ENCODE results near the gene TENT4A. TPM values are rescaled to one million over a fixed set of nuclear protein-coding genes. Genes with fewer than 3 reads are reported as not detected.

TENT4A gene
- total and polyA plus RNA-seq, 2 of the 13 experiments (the other 11 are each of a cell fraction or from before 2014, with no cell fraction given) = 6.3 to 13.3 TPM

DNA sequence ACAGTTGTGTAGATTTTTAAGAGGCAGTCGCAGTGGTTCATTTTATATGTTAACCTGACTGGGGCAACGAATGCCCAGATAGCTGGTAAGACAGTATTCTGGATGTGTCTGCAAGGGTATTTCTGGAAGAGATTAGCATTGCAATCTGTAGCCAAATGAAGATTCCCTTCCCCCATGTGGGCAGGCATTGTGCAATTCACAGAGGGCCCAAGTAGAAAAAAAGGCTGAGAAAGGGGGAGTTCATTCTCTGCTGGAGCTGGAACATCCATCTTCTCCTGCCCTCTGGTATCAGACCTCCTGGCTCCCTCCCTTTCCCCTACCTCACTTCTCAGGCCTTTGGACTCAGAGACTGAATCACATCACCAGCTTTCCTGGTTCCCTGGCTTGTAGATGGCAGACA, 70.6 kb downstream of the TENT4A start:
- Histone ChIP-seq H3K4me2 (ENCODE audit: low read depth, low read length) (no peak overlapping the region), H2AFZ (ENCODE audit: low read length) (no peak overlapping the region), H3K4me3 (replicated peaks in 1 of 3; ENCODE audit: insufficient read depth in 1 of 3, low read depth in 2 of 3, low read length in 3 of 3) (no peak overlapping the region), H3K9me3 (ENCODE audit: low read length) (no peaks in the 10 kb centered on the region), H3K27ac (ENCODE audit: extremely low read length, insufficient read depth, low read length) (no peak overlapping the region), H3K27me3 (ENCODE audit: control insufficient read depth in 1 of 2, insufficient read depth in 2 of 2, low read length in 2 of 2) (no peaks in the 10 kb centered on the region; a peak in 1 of 5 replicates), H3K79me2 (ENCODE audit: insufficient read depth, low read length) (no peaks in the 10 kb centered on the region), H4K20me1 (ENCODE audit: insufficient read depth, low read length) (no peaks in the 10 kb centered on the region), H3K4me1 (ENCODE audit: insufficient read depth, low read length) (no peaks in the 10 kb centered on the region), H3K36me3 (replicated peaks in 1 of 2; ENCODE audit: control insufficient read depth in 1 of 2, insufficient read depth in 2 of 2, low read length in 2 of 2) (no peaks in the 10 kb centered on the region), H3K9ac (ENCODE audit: insufficient read depth, low read depth, low read length) (no peak overlapping the region)
- DNase-seq (ENCODE audit: low spot score) (no peak), ATAC-seq (no peak), FAIRE-seq (no peak)
- 48% methylated on average over 2 of the region's 2 CpGs for WGBS (ENCODE audit: low lambda C conversion rate)
- in situ Hi-C loops (cut with HindIII; ENCODE audit: extremely low pct_ligation_motif_present, low pct_unique_long_range_greater_than_20kb) (no loop called here), intact Hi-C loops (cut with micrococcal nuclease; ENCODE audit: unreplicated experiment) (no loop called here)
- TF ChIP-seq ARNT2 (CRISPR knock-in tag; IDR thresholded peaks at IDR 0.05; ENCODE audit: low read depth) (no peak), CEBPB (IDR thresholded peaks at IDR 0.05; ENCODE audit: borderline replicate concordance, low read depth, low read length) (0 out of 2 replicates have a peak, but pooled peaks have one; percentile 40), MBNL3 (CRISPR knock-in tag; conservative IDR thresholded peaks at IDR 0.05) (no peak)
- no TSS peak for BruUV-seq (replicated peaks)
- ChIA-PET POLR2A (no interaction called here), CTCF (ENCODE audit: low intra/inter-chr PET ratio, low total read pairs) (no interaction called here)

DNA sequence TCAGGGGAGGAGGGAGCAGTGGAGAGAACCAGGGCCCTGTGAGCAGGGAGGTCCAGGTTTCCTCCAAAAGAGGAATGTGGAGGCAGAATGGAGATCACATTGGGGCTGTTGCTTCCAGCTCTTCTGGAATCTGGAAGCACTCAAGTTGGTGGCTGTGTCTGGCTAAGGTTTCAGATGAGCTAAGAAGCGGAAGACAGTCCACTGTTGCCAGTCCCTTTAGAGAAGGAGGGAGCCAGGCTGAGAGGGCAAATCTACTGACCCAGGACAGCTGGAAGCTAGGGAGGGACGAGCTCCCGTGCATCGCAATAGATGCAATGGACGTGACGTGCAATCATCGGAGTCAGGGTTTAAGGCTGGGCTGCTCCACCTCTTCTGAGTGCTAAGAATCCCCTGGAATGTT, 71.2 kb downstream of the TENT4A start:
- ChIA-PET POLR2A (no interaction called here), CTCF (ENCODE audit: low intra/inter-chr PET ratio, low total read pairs) (no interaction called here)
- FAIRE-seq = no peak
- TF ChIP-seq ZNF772 (CRISPR knock-in tag; IDR thresholded peaks at IDR 0.05) (no peak), FOXM1 (CRISPR knock-in tag; IDR thresholded peaks at IDR 0.05) (no peak), ZNF180 (CRISPR knock-in tag; IDR thresholded peaks at IDR 0.05; ENCODE audit: borderline replicate concordance, low read depth) (no peak), POLR2AphosphoS5 (IDR thresholded peaks at IDR 0.05; ENCODE audit: low read depth, low read length) (no peak), CREB3 (CRISPR knock-in tag; IDR thresholded peaks at IDR 0.05) (no peak), ZNF768 (CRISPR knock-in tag; IDR thresholded peaks at IDR 0.05) (no peak), HNRNPK (IDR thresholded peaks at IDR 0.05; ENCODE audit: low read depth, low read length, poor library complexity, severe bottlenecking) (no peak), AFF4 (CRISPR knock-in tag; IDR thresholded peaks at IDR 0.05) (no peak), ISX (CRISPR knock-in tag; conservative IDR thresholded peaks at IDR 0.05) (no peak), MIER2 (CRISPR knock-in tag; IDR thresholded peaks at IDR 0.05) (no peak), RARA (CRISPR knock-in tag; IDR thresholded peaks at IDR 0.05) (no peak)
- TF ChIP-seq, protein P1, sequence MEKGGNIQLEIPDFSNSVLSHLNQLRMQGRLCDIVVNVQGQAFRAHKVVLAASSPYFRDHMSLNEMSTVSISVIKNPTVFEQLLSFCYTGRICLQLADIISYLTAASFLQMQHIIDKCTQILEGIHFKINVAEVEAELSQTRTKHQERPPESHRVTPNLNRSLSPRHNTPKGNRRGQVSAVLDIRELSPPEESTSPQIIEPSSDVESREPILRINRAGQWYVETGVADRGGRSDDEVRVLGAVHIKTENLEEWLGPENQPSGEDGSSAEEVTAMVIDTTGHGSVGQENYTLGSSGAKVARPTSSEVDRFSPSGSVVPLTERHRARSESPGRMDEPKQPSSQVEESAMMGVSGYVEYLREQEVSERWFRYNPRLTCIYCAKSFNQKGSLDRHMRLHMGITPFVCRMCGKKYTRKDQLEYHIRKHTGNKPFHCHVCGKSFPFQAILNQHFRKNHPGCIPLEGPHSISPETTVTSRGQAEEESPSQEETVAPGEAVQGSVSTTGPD (CRISPR knock-in tag; IDR thresholded peaks at IDR 0.05) = no peak

More for the DNA sequence above, 71.2 kb downstream of the TENT4A start:
- Histone ChIP-seq H2AFZ (ENCODE audit: low read length) (no peak overlapping the region), H3K4me3 (replicated peaks in 1 of 3; ENCODE audit: insufficient read depth in 1 of 3, low read depth in 2 of 3, low read length in 3 of 3) (no peak overlapping the region), H3K4me1 (ENCODE audit: insufficient read depth, low read length) (no peaks in the 10 kb centered on the region), H3K79me2 (ENCODE audit: insufficient read depth, low read length) (no peaks in the 10 kb centered on the region), H3K27me3 (ENCODE audit: control insufficient read depth in 1 of 2, insufficient read depth in 2 of 2, low read length in 2 of 2) (no peaks in the 10 kb centered on the region; a peak in 1 of 5 replicates), H3K27ac (ENCODE audit: extremely low read length, insufficient read depth, low read length) (no peak overlapping the region), H4K20me1 (ENCODE audit: insufficient read depth, low read length) (no peaks in the 10 kb centered on the region), H3K36me3 (replicated peaks in 1 of 2; ENCODE audit: control insufficient read depth in 1 of 2, insufficient read depth in 2 of 2, low read length in 2 of 2) (no peaks in the 10 kb centered on the region), H3K4me2 (ENCODE audit: low read depth, low read length) (no peak overlapping the region), H3K9ac (ENCODE audit: insufficient read depth, low read depth, low read length) (no peak overlapping the region), H3K9me3 (ENCODE audit: low read length) (no peaks in the 10 kb centered on the region)
- no peak for ATAC-seq
- no TSS peak for BruUV-seq (replicated peaks)
- intact Hi-C loops (cut with micrococcal nuclease; ENCODE audit: unreplicated experiment) (no loop called here), in situ Hi-C loops (cut with HindIII; ENCODE audit: extremely low pct_ligation_motif_present, low pct_unique_long_range_greater_than_20kb) (no loop called here)
- 53% methylated on average over 6 of the region's 7 CpGs for WGBS (ENCODE audit: low lambda C conversion rate)
- DNase-seq (ENCODE audit: low spot score) = no peak

Measured in HepG2 (cell line).